Stomach (tissue), 9 donors: ENCODE measurements around the gene BCAN. TPM values are rescaled to one million over a fixed set of nuclear protein-coding genes. Genes with fewer than 3 reads are reported as not detected.
A peak's percentile ranks its signal among the peaks of the same experiment; 100 is the strongest.

Source experiments
- DNase-seq, 2 donors: peaks; one replicate each; pipeline versions ENCODE4 v3.0.0 to v3.0.0-alpha.2; 2013 to 2019
- H3K27ac ChIP-seq, 5 donors: fragments of 200-600 bp in 4 of 5; sonication (generic) in 4 of 5; one replicate each; pipeline ENCODE4 v1.5.1; 2013 to 2019; ENCODE audit warnings: mild to moderate bottlenecking in 1 of 5, moderate library complexity in 1 of 5
- H3K27me3 ChIP-seq, 3 donors: fragments of 200-600 bp; sonication (generic); one replicate each; pipeline ENCODE4 v1.5.1; 2017 to 2019; ENCODE audit warnings: mixed run types in 1 of 3
- H3K36me3 ChIP-seq, 4 donors: fragments of 200-600 bp; sonication (generic); 1 replicate in 3 of 4; 2 replicates in 1 of 4; pipeline ENCODE4 v1.5.1; 2016 to 2019
- H3K4me1 ChIP-seq, 4 donors: fragments of 200-600 bp; sonication (generic); one replicate each; pipeline ENCODE4 v1.5.1; 2016 to 2019
- H3K4me3 ChIP-seq, 4 donors: fragments of 200-600 bp; sonication (generic) in 3 of 4; one replicate each; pipeline ENCODE4 v1.5.1; 2016 to 2019; ENCODE audit warnings: mild to moderate bottlenecking in 1 of 4
- H3K9me3 ChIP-seq, 4 donors: fragments of 200-600 bp; sonication (generic); one replicate each; pipeline ENCODE4 v1.5.1; 2016 to 2019
- CTCF ChIP-seq, 7 experiments: fragments of 450-650 bp in 4 of 7; fragments of 200-600 bp in 3 of 7; sonication (generic) in 3 of 7; IDR thresholded peaks; one replicate each; pipeline ENCODE4 v1.5.1; 2016 to 2019; ENCODE audit warnings: antibody characterized with exemption in 7 of 7, control low read depth in 2 of 7, mild to moderate bottlenecking in 1 of 7
- EP300 ChIP-seq: sonication (generic); formaldehyde crosslinking; IDR thresholded peaks from one replicate; pipeline ENCODE4 v1.6.1; 2017; ENCODE audit warnings: antibody characterized with exemption
- POLR2A ChIP-seq, 4 donors: fragments of 450-650 bp; IDR thresholded peaks; one replicate each; pipeline ENCODE4 v1.6.1; 2016; ENCODE audit warnings: antibody characterized with exemption in 4 of 4, control low read depth in 2 of 4, mild to moderate bottlenecking in 1 of 4, moderate library complexity in 1 of 4
- POLR2AphosphoS5 ChIP-seq, 3 donors: sonication (generic); formaldehyde crosslinking; IDR thresholded peaks; one replicate each; pipeline ENCODE4 v1.6.1; 2016; ENCODE audit warnings: antibody characterized with exemption in 3 of 3
- WGBS, 5 donors: extraction: QIAGEN DNeasy Blood & Tissue Kit in 3 of 5; methylation state at CpG; one replicate each; pipeline versions ENCODE4 v1.1.5 to v1.1.7; 2013 to 2018; 5-methylcytosine and 5-hydroxymethylcytosine counted together
- intact Hi-C: fragments of 100-400 bp; cut with DNase I; formaldehyde crosslinking; loops from one replicate; pipeline ENCODE4 v1.15.1; 2023; ENCODE audit warnings: low total_unique reads
- polyA plus RNA-seq, 3 donors: library from polyadenylated mRNA; stranded (reverse); fragments of 200-250 nt; gene quantifications; one replicate each; pipeline ENCODE4 v1.2.3, GENCODE V29; 2013
- total RNA-seq, 5 donors: library from RNA; depleted of rRNA; stranded (reverse); fragments of >200 nt; gene quantifications; one replicate each; pipeline versions ENCODE4 v1.1.0 to v1.2.3, GENCODE V29; 2014 to 2016
- donor health status: healthy with polysubstance abuse.
- donor health status: Bipolar disorder and iron deficiency.
- donor health status: healthy.

Gene BCAN
- total and polyA plus RNA-seq, 8 donors, result 0.05 to 39.7 (median 5.7) TPM; not detected in 5

- 1 to 3% (median 2%) methylated on average over 26 to 70 of the region's 70 CpGs for WGBS, 5 donors
- no peak for TF ChIP-seq POLR2A (IDR thresholded peaks at IDR 0.05)
- TF ChIP-seq POLR2AphosphoS5 (IDR thresholded peaks at IDR 0.05), result peak in 1 of 3 donors; percentile 20
- intact Hi-C loops, result no loop called here
- peak within 1 kb of the TSS; percentile 40 to 49 (median 46) for H3K4me3 ChIP-seq
- DNase-seq, result peak in 1 of 2 donors; percentile 89
- H3K36me3 ChIP-seq, result no peaks in the 10 kb centered on the region
- peaks cover 14 to 51% (median 39%) of the 10 kb centered on the region in 4 donors for H3K4me1 ChIP-seq
- H3K9me3 ChIP-seq, result no peaks in the 10 kb centered on the region
- H3K27ac ChIP-seq, result peak within 1 kb of the TSS; percentile 55 to 79 (median 67)
- H3K27me3 ChIP-seq, result peaks cover 7 to 96% (median 62%) of the 10 kb centered on the region in 3 donors
Observed at GRCh38 chr1:156676820-156677615, 35.1 kb downstream of the BCAN start, which contains the start of gene NES. Gene NES (minus strand): TSS chr1:156677407. CDS start chr1:156677264, 143 bp downstream.

GRCh38 chr1:156677616-156678596, 36.0 kb downstream of the BCAN start:
- intact Hi-C loops, result no loop called here
- TF ChIP-seq POLR2AphosphoS5 (IDR thresholded peaks at IDR 0.05), result no peak
- peak in 5 of 7 experiments; percentile 60 to 79 (median 69) for TF ChIP-seq CTCF (IDR thresholded peaks at IDR 0.05)
- TF ChIP-seq EP300, result no peak
- TF ChIP-seq POLR2A (IDR thresholded peaks at IDR 0.05), result no peak
- peaks cover 14 to 51% (median 39%) of the 10 kb centered on the region in 4 donors for H3K4me1 ChIP-seq
- no peaks in the 10 kb centered on the region for H3K36me3 ChIP-seq
- WGBS, 5 donors, result 2 to 4% (median 4%) methylated on average over 22 of the region's 22 CpGs
- peaks cover 7 to 100% (median 62%) of the 10 kb centered on the region in 3 donors for H3K27me3 ChIP-seq
- peak; percentile 54 to 91 for DNase-seq
- peak overlapping the region; percentile 21 to 79 (median 67) for H3K27ac ChIP-seq
- peak overlapping the region; percentile 40 to 49 (median 46) for H3K4me3 ChIP-seq
- no peaks in the 10 kb centered on the region for H3K9me3 ChIP-seq

- DNase-seq, result no peak
- 51 to 70% (median 62%) methylated on average over 2 of the region's 2 CpGs for whole genome bisulfite sequencing, 5 donors
- intact Hi-C loops, result no loop called here
Observed at GRCh38 chr1:156680056-156680455, 38.1 kb downstream of the BCAN start.

More at GRCh38 chr1:156680056-156680455, 38.1 kb downstream of the BCAN start:
- peaks cover 14 to 33% (median 26%) of the 10 kb centered on the region in 4 donors for H3K4me1 ChIP-seq
- no peaks in the 10 kb centered on the region for H3K36me3 ChIP-seq
- no peak overlapping the region for H3K27ac ChIP-seq
- TF ChIP-seq POLR2AphosphoS5 (IDR thresholded peaks at IDR 0.05) (no peak), CTCF (IDR thresholded peaks at IDR 0.05) (no peak), EP300 (no peak), POLR2A (IDR thresholded peaks at IDR 0.05) (no peak)
- no peak overlapping the region for H3K4me3 ChIP-seq
- no peaks in the 10 kb centered on the region for H3K9me3 ChIP-seq
- H3K27me3 ChIP-seq, result peaks cover 7 to 94% (median 62%) of the 10 kb centered on the region in 3 donors
